GM12872 (cell line): ENCODE results near the gene CHMP4B.

Source experiments
- CTCF ChIP-seq: IDR thresholded peaks from 3 replicates; pipeline ENCODE4 v1.5.1; 2011; ENCODE audit warnings: low read depth, mild to moderate bottlenecking, low read length, moderate library complexity; ENCODE audit not compliant: insufficient read depth

The CHMP4B gene

GRCh38 chr20:33790566-33790965, 20.6 kb upstream of the CHMP4B start:
- TF ChIP-seq CTCF, result no peak

GRCh38 chr20:33791021-33791420, 20.1 kb upstream of the CHMP4B start:
- TF ChIP-seq CTCF, result no peak

- no peak for TF ChIP-seq CTCF
These were observed 19.6 kb upstream of the CHMP4B start for GRCh38 chr20:33791540-33791939.

GRCh38 chr20:33791959-33792597, 19.1 kb upstream of the CHMP4B start:
- peak; percentile 82 for TF ChIP-seq CTCF

GRCh38 chr20:33793011-33793931, 17.9 kb upstream of the CHMP4B start:
- TF ChIP-seq CTCF, result no peak

- TF ChIP-seq CTCF, result no peak
These were observed 14.8 kb upstream of the CHMP4B start for GRCh38 chr20:33796263-33796906.

- no peak for TF ChIP-seq CTCF
These were observed 14.1 kb upstream of the CHMP4B start for GRCh38 chr20:33796907-33797544.
